ENCODE data around the gene SMARCC2.

Gene SMARCC2

DNA sequence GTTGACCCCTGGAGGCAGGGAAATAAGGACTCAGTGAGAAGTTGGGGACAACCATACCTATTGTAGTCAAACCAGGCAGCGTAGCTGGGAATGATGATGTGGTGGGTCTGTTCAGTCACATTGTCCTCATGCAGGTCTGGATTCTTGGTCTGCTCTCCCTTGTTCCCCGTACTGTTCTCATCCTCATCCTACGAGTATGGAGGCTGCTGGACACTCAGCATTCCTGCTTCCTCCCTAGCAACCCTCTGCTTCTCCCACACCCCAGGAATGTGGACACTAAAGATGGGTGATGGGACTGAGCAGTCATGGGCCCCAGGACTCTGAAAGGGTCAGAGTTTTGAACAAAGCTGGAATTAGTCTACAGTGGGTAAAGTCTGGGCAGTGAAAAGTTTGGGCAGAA lies 10.9 kb downstream of the SMARCC2 start:
- TF ChIP-seq CTCF (IDR thresholded peaks at IDR 0.05): no peak

DNA sequence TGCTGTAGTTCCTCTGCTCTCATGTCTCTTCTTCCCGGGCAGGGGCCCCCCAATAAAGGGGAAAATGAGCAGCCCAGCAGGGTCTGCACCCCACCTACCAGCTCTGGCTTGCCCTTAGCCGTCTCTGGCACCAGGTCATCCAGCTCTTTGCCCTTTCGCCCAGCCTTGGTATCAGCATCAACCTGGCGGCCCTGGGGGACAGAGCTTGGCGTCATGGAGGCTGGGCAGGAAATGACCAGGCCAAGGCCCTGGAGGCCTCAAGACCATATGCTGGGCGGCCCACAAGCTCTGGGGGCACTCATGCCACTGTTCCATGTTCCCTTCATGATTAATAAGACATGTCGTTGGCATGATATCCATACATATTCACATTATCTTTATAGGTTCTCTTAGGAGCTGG lies 16.4 kb downstream of the SMARCC2 start:
- no peak for TF ChIP-seq CTCF (IDR thresholded peaks at IDR 0.05)

DNA sequence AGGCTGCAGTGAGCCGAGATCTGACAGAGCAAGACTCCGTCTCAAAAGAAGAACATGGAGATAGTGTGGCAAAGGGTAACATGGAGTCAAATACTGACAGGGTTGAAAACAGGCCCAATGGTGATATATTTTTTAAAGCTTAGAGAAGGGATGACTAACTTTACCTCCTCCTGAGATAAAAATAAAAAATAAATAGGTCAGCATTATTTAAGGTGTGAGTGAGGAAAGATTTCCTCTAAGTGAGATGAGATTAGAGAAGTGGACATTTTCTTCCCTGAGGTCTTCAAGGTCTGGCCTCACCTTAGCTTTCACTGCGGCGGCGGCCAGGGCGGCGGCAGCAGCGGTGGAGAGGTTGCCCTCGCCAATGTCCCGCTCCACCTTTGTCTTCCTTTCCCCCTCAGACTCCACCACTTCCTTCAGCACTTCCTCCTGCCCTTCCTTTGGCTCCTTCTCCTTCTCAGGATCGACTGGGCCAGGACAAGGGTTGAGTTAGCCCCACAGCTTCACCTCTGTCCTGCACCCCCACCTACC lies 20.0 kb downstream of the SMARCC2 start:
- no peak for TF ChIP-seq CTCF (IDR thresholded peaks at IDR 0.05)

GRCh38 chr12:56165369-56165768 lies 23.9 kb downstream of the SMARCC2 start:
- TF ChIP-seq CTCF (IDR thresholded peaks at IDR 0.05): no peak

DNA sequence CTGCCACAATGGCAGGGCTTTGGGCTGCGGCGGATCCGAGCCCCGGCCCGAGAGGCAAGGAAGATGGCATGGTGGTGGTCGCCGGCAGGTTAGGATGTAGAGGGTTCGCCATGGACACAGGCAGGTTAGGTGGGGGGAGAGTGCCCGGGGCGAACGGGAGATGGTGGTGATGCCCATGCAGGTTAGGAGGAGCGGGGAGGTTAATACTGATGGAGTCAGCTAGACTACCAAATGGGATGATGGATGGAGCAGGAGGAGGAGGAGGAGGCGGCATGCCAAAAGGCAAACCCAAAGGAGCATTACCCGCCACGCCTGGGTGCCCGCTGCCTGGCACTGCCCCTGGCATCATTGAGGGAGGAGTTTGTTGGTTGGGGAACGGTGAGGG lies 24.9 kb downstream of the SMARCC2 start:
- TF ChIP-seq CTCF (IDR thresholded peaks at IDR 0.05): no peak

- no peak for TF ChIP-seq CTCF (IDR thresholded peaks at IDR 0.05)
Observed at GRCh38 chr12:56163533-56164344, 25.5 kb downstream of the SMARCC2 start.

- no peak for TF ChIP-seq CTCF (IDR thresholded peaks at IDR 0.05)
Observed at GRCh38 chr12:56162468-56163290, 26.6 kb downstream of the SMARCC2 start.
